Thyroid gland (tissue), 4 donors: ENCODE measurements around the gene TTBK2. TPM values are rescaled to one million over a fixed set of nuclear protein-coding genes. Genes with fewer than 3 reads are reported as not detected.

Experiments
- DNase-seq, 2 donors: peaks; one replicate each; pipeline ENCODE4 v3.0.0-alpha.2; 2019
- H3K27ac ChIP-seq, 3 donors: fragments of 200-600 bp; sonication (generic); 1 replicate in 2 of 3; 2 replicates in 1 of 3; pipeline ENCODE4 v1.5.1; 2016 to 2019; ENCODE audit warnings: mild to moderate bottlenecking in 1 of 3, moderate library complexity in 1 of 3
- H3K27me3 ChIP-seq: fragments of 200-600 bp; sonication (generic); one replicate; pipeline ENCODE4 v1.5.1; 2019
- H3K36me3 ChIP-seq, 2 donors: fragments of 200-600 bp; sonication (generic); one replicate each; pipeline ENCODE4 v1.5.1; 2016 to 2019
- H3K4me1 ChIP-seq, 2 donors: fragments of 200-600 bp; sonication (generic); one replicate each; pipeline ENCODE4 v1.5.1; 2017 to 2019
- H3K4me3 ChIP-seq, 3 donors: fragments of 200-600 bp; sonication (generic); replicated peaks in 1 of 3; 1 replicate in 2 of 3; 2 replicates in 1 of 3; pipeline ENCODE4 v1.5.1; 2016; ENCODE audit warnings: mild to moderate bottlenecking in 1 of 3
- H3K9me3 ChIP-seq: fragments of 200-600 bp; sonication (generic); one replicate; pipeline ENCODE4 v1.5.1; 2017
- CTCF ChIP-seq, 6 experiments: fragments of 200-600 bp in 3 of 6; fragments of 450-650 bp in 3 of 6; sonication (generic) in 3 of 6; IDR thresholded peaks; one replicate each; pipeline ENCODE4 v1.5.1; 2016 to 2019; ENCODE audit warnings: antibody characterized with exemption in 6 of 6, mild to moderate bottlenecking in 2 of 6, inconsistent platforms in 1 of 6, moderate library complexity in 1 of 6
- POLR2A ChIP-seq, 2 donors: fragments of 450-650 bp; IDR thresholded peaks; one replicate each; pipeline ENCODE4 v1.6.1; 2017; ENCODE audit warnings: antibody characterized with exemption in 2 of 2, mild to moderate bottlenecking in 2 of 2, moderate library complexity in 1 of 2
- WGBS, 2 donors: methylation state at CpG; one replicate each; pipeline ENCODE4 v1.1.5; 2017; 5-methylcytosine and 5-hydroxymethylcytosine counted together
- intact Hi-C: fragments of 100-400 bp; cut with DNase I; formaldehyde crosslinking; loops from one replicate; pipeline ENCODE4 v1.15.1; 2023
- total RNA-seq, 4 donors: library from RNA; depleted of rRNA; stranded (reverse); fragments of >200 nt; gene quantifications; one replicate each; pipeline ENCODE4 v1.2.3, GENCODE V29; 2016

Gene TTBK2
- total RNA-seq, 4 donors from 2014 or later: 15.7 to 26.9 (median 20.0) TPM

- H3K4me1 ChIP-seq: no peaks in the 10 kb centered on the region
- WGBS, 2 donors: 96% methylated on average over 4 of the region's 4 CpGs
- no peak overlapping the region for H3K4me3 ChIP-seq
- TF ChIP-seq CTCF (IDR thresholded peaks at IDR 0.05) (no peak), POLR2A (IDR thresholded peaks at IDR 0.05) (no peak)
- intact Hi-C loops: no loop called here
- no peaks in the 10 kb centered on the region for H3K36me3 ChIP-seq
- no peak overlapping the region for H3K27ac ChIP-seq
- no peaks in the 10 kb centered on the region for H3K27me3 ChIP-seq
- H3K9me3 ChIP-seq: no peaks in the 10 kb centered on the region
- no peak for DNase-seq
Observed at GRCh38 chr15:42826251-42826890, 94.2 kb downstream of the TTBK2 start.

- no peaks in the 10 kb centered on the region for H3K9me3 ChIP-seq
- no peaks in the 10 kb centered on the region for H3K36me3 ChIP-seq
- H3K4me1 ChIP-seq: no peaks in the 10 kb centered on the region
- no peak for DNase-seq
- no peaks in the 10 kb centered on the region for H3K27me3 ChIP-seq
- intact Hi-C loops: no loop called here
- TF ChIP-seq CTCF (IDR thresholded peaks at IDR 0.05): no peak
- TF ChIP-seq POLR2A (IDR thresholded peaks at IDR 0.05): no peak
- H3K4me3 ChIP-seq: no peak overlapping the region
- 95 to 98% methylated on average over 8 of the region's 8 CpGs for WGBS, 2 donors
- no peak overlapping the region for H3K27ac ChIP-seq
Observed at GRCh38 chr15:42825599-42825998, 95.0 kb downstream of the TTBK2 start.

GRCh38 chr15:42820811-42821210 lies 99.8 kb downstream of the TTBK2 start:
- intact Hi-C loops: no loop called here
- WGBS, 2 donors: 88% methylated on average over 3 of the region's 3 CpGs
- TF ChIP-seq POLR2A (IDR thresholded peaks at IDR 0.05) (no peak), CTCF (IDR thresholded peaks at IDR 0.05) (no peak)

GRCh38 chr15:42819786-42820185 lies 100.8 kb downstream of the TTBK2 start:
- no peak overlapping the region for H3K27ac ChIP-seq
- intact Hi-C loops: no loop called here
- WGBS, 2 donors: 62 to 71% methylated on average over 1 of the region's 1 CpG
- no peak overlapping the region for H3K4me3 ChIP-seq
- TF ChIP-seq POLR2A (IDR thresholded peaks at IDR 0.05): no peak
- no peak for TF ChIP-seq CTCF (IDR thresholded peaks at IDR 0.05)
- no peaks in the 10 kb centered on the region for H3K36me3 ChIP-seq
- H3K4me1 ChIP-seq: no peaks in the 10 kb centered on the region
- no peak for DNase-seq
- no peaks in the 10 kb centered on the region for H3K9me3 ChIP-seq
- H3K27me3 ChIP-seq: no peaks in the 10 kb centered on the region

More at GRCh38 chr15:42820811-42821210, 99.8 kb downstream of the TTBK2 start:
- Histone ChIP-seq H3K27me3 (no peaks in the 10 kb centered on the region), H3K27ac (no peak overlapping the region), H3K36me3 (no peaks in the 10 kb centered on the region), H3K9me3 (no peaks in the 10 kb centered on the region), H3K4me1 (no peaks in the 10 kb centered on the region), H3K4me3 (no peak overlapping the region)
- no peak for DNase-seq

- Histone ChIP-seq H3K27me3 (no peaks in the 10 kb centered on the region), H3K4me1 (no peaks in the 10 kb centered on the region), H3K9me3 (no peaks in the 10 kb centered on the region), H3K36me3 (no peaks in the 10 kb centered on the region), H3K27ac (no peak overlapping the region), H3K4me3 (no peak overlapping the region)
- TF ChIP-seq POLR2A (IDR thresholded peaks at IDR 0.05) (no peak), CTCF (IDR thresholded peaks at IDR 0.05) (no peak)
- no peak for DNase-seq
- intact Hi-C loops: no loop called here
Observed at GRCh38 chr15:42811433-42811832, 109.1 kb downstream of the TTBK2 start.
